GM10847 (cell line): Measurements from ENCODE around the gene GPRC5B.

Source experiments
- POLR2A ChIP-seq: IDR thresholded peaks from 2 replicates; pipeline ENCODE4 v1.6.1; 2011; ENCODE audit not compliant: insufficient read length; ENCODE audit errors: extremely low read depth

Gene GPRC5B, protein sequence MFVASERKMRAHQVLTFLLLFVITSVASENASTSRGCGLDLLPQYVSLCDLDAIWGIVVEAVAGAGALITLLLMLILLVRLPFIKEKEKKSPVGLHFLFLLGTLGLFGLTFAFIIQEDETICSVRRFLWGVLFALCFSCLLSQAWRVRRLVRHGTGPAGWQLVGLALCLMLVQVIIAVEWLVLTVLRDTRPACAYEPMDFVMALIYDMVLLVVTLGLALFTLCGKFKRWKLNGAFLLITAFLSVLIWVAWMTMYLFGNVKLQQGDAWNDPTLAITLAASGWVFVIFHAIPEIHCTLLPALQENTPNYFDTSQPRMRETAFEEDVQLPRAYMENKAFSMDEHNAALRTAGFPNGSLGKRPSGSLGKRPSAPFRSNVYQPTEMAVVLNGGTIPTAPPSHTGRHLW

DNA sequence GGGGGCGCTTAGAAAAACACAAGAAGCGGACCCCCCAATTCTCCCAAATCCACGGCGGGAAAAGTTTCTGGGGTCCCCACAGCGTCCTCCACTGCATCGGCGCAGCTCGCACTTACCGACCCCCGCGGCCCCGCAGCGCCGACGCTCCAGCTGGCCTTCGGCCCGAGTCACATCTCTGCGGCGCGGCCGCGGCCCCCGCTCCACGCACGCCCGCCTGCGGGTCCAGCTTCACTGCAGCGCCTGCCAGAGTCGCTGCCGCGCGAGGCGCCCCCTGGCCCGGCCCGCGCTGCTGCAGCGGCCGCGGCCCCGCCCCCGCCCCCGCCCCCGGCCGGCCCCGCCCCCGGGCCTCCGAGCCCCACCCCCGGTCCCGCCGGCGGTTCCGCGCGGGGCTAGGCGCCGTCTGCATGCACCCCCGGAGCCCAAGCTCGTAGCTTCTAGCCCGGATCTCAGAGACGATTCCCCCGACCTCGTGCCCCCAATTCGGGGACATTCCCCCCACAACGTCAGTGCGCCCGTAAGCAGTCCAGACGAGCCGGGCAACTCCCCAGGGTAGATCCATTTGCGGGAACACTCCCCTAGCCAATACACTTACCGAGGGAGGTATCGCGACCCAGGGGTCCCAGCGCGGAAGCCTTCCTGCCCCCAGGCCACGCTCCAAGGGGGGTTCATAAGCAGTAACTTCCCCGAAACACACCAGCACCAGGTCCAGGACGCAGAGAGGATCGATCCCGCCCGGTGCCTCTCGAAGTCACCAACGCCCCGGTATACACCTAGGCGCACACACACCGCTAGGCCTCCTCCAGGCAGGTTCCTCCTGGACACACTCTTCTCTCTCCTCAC is at the start of gene GPRC5B:
Gene GPRC5B, minus strand, starts transcription at position 238 of the 840 bp plus-strand sequence. CDS start 12,003 bp downstream, outside the sequence.
- TF ChIP-seq POLR2A: no peak

DNA sequence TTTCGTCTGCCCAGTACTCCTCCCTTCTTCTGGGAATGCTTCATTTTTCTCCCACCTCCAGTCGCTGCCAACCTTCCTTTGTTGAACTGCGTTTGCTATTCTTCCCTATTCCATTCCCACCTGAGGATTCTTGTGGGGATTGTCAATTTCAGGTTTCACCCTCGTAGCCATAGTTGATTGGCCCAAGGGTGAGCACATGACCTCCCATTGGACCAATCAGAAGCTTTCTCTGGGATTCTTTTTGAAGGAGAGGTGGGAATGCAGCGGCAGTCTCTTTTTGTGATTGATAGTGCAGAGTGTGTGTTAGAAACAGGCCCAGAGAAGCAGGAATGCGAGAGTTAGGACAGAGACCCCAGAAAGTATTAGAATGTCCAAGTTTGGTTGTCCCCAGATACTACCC is 49.1 kb upstream of the GPRC5B start:
- TF ChIP-seq POLR2A: no peak

DNA sequence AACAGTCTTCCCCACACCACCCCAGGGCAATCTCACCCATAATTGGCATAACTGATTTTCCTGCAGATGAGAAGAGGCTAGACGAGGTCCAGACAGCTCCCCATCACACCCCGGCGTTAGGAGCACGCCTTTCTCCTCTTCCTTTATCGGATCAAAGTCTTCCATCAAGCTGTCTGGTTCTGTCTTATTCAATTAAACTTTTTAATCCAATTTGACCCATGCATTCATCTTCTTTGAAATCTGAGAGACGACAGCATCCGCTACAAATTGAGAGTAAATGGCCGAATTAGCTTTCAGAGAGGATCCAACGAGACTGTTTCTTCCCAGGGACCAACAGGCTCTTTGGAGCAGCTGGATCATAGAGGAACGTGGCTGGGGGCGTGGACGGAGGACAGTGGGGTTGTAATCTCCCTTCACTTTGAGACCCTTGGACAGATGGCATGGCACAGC is 44.4 kb upstream of the GPRC5B start:
- TF ChIP-seq POLR2A: no peak

DNA sequence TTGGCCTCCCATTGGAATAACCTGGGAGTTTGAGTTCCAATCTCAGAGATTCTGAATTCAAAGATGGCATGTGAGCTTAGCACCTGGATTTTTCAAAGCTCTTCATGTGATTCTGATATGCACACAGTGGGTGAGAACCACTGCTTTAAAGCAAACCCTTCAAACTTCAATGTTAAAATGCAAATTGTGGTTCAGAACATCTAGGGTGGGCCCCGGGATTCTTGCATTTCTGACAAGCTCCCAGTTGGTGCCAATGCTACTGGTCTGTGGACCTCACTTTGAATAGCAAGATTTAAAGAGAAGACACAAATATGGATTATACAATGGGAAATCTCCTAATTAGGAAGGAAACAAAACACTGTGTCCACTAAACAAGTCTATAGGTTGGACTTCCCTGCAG is 43.8 kb upstream of the GPRC5B start:
- no peak for TF ChIP-seq POLR2A

DNA sequence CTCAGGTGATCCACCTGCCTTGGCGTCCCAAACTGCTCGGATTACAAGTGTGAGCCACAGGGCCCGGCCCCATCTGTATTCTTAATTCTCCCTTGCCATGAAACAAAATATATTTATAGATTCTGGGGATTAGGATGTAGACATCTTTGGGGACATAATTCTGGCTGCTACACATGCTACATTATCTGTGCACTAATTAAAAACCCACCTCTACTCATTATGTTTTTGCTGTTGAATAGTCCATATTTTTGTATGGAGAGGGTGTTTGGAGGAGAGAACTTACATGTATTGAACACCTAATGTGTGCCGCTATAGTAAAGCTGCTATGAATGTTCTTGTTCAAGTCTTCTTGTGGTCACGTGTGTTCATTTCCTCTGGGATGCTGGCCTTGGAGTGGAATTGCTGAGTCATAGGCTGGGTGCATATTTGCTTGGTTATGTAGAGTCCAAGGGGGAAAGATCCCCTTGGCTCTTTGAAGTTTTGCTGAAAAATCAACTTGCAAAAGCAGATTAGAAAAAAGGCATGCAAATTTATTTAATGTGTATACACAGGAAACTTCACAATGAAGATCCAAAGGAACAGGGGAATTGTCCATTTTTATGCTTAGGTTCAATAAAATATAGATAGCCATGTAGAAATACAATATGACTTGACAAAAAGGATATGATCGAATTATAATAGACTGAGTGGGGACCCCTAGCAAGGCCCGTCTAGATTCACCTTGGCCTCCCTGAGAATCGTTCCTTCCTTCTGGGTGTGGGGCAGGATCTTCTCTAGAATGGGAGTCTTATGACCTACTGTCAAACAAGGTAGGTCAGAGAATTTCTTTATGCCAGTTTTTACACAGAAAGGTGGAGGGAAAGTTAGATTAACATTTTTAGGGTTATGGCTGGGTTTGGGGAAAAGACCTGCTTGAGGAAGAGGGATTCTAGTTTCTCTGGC is 42.1 kb upstream of the GPRC5B start:
- TF ChIP-seq POLR2A: no peak

DNA sequence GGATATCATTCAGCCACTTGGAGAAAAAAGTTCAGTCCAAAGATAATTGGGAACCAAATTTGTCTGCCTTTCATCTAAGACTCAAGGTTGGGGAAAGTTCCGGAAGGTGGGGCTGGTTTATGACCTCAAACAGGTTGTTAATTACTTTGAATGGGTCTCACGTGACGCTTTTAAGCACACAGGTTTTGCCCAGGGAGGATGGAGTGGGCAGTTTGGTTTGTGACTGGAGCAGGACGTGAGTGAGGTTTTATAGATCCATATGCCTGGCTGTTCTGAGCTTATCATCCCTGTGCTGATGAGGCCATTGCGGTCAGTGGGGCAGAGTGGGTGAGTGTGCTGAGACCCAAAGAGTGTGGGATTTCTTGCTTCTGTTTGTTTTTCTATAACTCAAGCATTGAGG is 38.7 kb upstream of the GPRC5B start:
- TF ChIP-seq POLR2A: no peak

DNA sequence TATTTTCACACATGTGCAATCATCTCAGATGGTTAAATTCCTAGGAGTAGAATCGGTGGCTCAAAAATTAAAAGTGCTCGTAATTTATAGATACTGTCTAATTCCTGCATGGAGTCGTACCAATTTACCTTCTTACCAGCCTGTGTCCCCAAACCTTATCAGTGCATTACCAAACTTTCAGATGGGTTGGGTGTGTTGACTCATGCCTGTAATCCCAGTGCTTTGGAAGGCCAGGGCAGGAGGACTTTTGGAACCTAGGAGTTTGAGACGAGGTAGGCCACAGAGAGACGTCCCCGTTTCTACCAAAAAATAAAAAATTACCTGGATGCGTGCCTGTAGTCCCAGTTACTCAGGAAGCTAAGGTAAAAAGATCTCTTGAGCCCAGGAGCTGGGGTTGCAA is 34.5 kb upstream of the GPRC5B start:
- TF ChIP-seq POLR2A: no peak

DNA sequence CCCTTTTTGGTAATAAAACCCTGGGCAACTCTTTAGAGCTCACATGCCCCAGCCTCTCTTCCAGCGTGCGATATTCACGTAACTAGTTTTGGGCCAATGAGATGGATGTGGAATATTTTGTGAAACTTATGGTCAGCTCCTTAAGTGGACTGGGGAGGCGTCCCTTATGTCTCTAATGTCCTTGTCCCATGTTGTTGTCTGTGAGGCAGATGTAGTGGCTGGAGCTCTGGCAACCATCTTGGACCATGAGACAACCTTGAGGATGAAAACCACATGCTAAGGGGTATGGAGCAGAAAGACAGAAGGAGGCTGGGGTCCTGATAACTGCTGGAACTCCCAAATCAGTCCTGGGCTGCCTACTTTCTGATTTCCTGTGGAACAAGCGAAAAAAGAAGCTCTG is 31.4 kb upstream of the GPRC5B start:
- TF ChIP-seq POLR2A: no peak

DNA sequence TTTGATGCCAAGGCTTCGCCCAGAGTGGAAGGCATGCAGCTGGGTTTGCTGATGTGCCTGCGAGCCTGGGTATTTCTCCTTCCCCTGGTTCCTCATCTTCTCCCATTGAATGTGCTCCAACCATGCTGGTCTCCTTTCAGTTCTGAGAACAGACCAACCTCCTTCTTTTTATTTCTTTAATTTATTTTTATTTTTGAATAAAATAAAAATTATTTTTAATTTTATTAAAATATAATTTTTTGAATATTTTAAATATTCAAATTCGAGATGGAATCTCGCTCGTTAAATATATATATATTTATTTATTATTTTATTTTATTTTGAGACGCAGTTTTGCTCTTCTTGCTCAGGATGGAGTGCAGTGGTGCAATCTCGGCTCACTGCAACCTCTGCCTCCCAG is 30.2 kb upstream of the GPRC5B start:
- no peak for TF ChIP-seq POLR2A

DNA sequence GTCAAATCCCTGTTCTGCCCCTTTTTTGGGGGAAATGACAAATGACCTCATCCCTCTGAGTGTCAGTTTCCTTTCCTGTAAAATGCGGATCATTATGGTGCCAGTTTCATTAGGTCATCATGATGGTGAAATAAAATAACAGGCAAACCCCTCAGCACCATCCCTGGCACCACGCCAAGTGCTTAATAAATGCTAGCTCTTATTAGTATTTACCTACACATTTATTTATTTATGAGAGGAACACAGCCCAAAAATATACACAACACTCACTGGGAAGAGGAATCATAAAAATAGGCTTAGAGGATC is 28.6 kb upstream of the GPRC5B start:
- no peak for TF ChIP-seq POLR2A

DNA sequence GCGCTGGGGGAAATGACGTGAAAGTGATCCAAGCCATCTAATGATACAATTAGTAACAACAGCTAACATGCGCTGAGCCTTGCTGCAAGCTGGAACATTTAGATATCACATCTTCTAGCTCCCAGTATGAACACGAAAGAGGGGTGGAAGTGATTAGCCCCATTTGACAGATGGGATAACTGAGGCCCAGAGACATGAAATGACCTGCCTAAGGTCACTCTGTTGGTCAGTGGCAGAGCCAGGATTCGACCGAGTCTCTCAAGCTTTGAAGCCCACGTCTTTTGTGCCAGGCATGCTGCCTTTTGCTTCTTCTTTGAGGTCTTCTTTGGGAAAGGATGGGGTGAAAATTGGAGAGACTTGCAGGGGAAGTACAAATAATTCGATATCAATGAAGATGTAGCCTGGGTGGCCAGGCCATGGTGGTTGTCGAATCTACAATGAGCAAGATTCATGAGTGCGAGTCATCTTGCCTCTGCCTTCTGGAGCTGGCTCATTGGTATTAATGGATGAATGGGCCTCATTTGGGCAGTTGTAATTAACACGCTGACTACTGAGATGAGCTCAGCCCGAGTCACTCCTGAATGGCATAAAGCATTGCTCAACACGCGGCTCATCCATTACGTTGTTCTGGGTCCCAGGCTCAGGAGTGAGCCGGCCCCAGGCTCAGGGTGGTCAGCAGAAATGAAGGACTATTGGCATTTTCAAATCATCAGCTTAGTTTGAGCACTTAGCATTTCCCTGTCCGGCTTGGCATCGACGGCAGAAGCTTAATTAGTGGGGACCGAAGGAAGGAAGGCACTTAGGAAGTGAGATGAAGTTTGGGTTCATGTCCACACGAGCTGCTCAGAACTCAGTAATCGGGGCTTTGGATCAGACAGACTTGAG is 28.0 kb upstream of the GPRC5B start:
- no peak for TF ChIP-seq POLR2A

DNA sequence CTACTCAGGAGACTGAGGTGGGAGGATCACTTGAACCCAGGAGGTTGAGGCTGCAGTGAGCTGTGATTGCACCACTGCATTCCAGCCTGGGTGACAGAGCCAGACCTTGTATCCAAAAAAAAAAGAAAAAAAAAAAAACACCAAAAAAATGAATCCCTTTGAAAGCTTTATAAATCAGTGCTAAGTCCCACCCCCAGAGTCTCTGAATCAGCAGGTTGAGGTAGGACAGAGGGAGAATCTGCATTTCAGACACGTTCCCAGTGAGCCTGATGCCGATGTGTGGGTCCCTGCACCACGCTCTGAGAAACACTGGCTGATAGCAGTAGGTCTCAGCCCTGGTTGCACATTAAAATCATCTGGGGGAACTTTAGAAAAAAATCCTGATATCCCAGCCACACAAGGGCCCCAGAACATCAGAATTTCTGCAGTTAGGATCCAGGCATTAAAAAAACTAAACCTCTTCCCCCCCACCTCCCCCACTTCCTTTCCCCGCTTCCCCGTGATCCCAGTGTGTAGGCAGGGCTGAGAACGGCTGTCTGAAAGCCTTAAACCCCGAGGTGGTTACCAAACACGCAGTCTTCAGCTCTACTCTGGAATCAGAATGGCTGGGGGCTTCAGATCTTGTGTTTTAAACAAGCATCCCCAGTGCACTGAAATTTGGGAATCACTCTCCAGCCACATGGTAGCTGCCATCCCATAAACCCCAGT is 27.3 kb upstream of the GPRC5B start:
- no peak for TF ChIP-seq POLR2A

DNA sequence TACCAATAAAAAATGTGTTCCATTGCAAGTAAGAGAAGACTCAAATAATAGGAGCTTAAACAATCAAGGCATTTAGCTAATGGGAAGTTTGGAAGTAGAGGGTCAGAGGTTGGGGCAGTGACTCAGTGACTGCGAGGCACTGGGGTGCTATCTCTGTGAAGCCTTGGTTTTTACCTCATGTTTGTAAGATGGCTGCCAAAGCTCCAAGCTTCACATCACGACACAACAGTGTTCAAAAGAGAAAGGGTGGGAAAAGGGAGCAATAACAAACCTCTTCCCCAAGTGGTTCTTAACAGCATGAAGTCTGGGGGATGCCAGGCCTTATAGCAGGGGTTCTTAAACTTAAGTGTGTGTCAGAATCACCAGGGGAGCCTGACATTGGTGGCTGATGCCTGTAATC is 26.6 kb upstream of the GPRC5B start:
- TF ChIP-seq POLR2A: no peak

DNA sequence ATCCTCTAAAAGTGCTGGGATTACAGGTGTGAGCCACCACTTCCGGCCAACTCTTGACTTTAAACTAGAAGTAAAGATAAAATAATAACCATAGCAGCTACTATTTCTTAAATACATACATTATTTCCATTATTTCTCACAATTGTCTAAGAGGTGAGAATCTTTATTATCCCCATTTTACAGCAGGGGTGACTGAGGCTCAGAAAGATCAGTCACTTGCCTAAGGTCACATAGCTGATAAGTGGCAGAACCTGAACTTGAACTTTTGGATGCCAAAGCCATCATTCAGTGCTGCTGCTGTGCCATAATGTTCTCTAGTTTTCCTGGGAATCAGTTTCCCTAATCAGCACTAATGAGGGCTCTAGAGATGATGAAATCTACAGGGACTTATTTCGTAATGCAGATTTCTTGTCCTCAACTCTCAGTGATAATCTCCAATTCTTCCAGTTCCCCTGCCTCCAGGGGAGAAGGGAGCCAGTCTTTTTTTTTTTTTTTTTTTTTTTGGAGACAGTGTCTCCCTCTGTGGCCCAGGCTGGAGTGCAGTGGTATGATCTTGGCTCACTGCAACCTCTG is 25.2 kb upstream of the GPRC5B start:
- TF ChIP-seq POLR2A: no peak

DNA sequence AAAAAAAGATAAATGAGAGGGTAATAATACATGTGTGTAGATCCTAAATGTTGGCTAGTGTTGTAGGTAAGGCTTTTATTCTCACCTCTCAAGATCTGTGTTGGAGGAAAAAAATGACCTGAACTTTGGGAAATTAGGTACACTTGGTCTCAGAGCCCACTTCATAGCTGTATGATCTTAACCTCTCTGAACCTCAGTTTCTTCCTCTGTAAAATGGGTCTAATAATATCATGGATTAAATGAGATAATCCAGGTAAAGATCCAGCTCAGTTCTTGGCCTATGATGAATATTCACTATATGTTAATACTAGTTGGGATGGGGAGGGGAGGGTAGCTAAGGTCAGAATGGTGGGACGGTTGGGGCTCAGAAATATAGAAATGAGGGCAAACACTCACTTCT is 24.3 kb upstream of the GPRC5B start:
- no peak for TF ChIP-seq POLR2A
